HG03558 (cell line): ENCODE results near the gene BAIAP2L2.
"Not testable (repeated sequence)": the region's sequence is repeated elsewhere in the genome, so short reads cannot be mapped to it uniquely, and the experiment has no call there.

Experiments used
- ATAC-seq: cut with Tn5 transposase; IDR thresholded peaks from one replicate; pipeline ENCODE4 v1.9.1; 2021; ENCODE audit warnings: moderate number of reproducible peaks; ENCODE audit not compliant: unreplicated experiment; ENCODE audit errors: extremely low read depth

Gene BAIAP2L2, protein sequence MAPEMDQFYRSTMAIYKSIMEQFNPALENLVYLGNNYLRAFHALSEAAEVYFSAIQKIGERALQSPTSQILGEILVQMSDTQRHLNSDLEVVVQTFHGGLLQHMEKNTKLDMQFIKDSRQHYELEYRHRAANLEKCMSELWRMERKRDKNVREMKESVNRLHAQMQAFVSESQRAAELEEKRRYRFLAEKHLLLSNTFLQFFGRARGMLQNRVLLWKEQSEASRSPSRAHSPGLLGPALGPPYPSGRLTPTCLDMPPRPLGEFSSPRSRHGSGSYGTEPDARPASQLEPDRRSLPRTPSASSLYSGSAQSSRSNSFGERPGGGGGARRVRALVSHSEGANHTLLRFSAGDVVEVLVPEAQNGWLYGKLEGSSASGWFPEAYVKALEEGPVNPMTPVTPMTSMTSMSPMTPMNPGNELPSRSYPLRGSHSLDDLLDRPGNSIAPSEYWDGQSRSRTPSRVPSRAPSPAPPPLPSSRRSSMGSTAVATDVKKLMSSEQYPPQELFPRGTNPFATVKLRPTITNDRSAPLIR

DNA sequence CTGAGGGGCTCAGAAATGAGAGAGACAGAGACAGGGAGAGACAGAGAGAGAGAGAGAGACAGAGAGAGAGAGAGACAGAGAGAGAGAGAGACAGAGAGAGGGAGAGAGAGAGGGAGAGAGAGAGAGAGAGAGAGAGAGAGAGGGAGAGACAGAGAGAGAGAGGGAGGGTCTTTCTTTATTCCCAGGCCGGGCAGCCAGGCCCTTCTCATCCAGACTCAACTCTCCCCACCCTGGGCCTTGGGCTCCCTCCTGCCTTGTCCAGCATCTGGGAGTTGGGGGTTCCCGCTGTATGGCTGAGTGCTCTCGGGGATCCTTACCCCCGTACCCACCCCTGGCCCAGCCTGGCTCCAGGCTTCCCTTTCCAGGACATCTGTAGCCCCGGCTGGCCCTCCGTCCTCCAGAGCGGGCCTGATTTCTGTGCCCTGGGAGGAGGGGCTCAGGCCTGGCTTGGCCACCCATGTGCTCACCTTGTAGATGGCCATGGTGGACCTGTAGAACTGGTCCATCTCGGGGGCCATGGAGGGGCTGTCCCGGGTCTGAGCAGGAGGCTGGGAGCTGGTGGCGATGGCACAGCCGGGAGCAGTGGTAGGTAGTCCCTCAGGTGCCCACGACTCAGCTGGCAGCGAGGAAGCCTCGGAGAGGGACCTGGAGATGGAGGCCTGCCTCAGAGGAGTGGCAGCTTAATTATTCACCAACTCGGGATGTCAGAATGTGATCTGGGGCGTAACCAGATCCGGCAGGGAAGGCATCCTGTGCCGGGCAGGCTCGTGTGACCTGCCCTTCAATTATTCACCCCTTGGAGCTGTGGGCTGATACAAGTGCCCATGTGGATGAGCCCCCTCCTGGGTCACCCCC, at the start of gene BAIAP2L2:
TSS of gene BAIAP2L2 (minus strand) at position 677 of the 855 bp plus-strand sequence. CDS start at position 518, 159 bp downstream.
- ATAC-seq = no peak

DNA sequence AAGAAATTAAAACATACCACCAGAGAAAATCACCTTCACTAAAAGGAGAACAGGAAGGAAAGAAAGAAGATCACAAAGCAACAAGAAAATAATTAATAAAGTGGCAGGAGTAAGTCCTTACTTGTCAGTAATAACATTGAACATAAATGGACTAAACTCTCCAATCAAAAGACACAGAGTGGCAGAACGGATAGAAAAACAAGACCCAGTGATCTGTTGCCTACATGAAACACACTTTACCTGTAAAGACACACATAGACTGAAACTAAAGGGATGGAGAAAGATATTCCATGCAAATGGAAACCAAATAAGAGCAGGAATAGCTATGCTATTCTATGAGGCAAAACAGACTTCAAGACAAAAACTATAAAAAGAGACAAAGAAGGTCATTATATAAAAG, 45.2 kb upstream of the BAIAP2L2 start:
- ATAC-seq = no peak

DNA sequence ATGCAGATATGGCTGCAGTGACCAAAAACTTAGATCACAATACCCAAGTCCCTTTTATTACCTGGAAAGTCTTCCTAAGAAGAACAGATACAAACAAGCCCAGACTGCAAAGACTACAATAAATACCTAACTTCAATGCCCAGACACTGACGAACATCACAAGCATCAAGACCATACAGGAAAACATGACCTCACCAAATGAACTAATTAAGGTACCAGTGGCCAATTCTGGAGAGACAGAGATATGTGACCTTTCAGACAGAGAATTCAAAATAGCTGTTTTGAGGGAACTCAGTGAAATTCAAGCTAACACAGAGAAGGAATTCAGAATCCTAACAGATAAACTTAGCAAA, 44.1 kb upstream of the BAIAP2L2 start:
- ATAC-seq = not testable (repeated sequence)

DNA sequence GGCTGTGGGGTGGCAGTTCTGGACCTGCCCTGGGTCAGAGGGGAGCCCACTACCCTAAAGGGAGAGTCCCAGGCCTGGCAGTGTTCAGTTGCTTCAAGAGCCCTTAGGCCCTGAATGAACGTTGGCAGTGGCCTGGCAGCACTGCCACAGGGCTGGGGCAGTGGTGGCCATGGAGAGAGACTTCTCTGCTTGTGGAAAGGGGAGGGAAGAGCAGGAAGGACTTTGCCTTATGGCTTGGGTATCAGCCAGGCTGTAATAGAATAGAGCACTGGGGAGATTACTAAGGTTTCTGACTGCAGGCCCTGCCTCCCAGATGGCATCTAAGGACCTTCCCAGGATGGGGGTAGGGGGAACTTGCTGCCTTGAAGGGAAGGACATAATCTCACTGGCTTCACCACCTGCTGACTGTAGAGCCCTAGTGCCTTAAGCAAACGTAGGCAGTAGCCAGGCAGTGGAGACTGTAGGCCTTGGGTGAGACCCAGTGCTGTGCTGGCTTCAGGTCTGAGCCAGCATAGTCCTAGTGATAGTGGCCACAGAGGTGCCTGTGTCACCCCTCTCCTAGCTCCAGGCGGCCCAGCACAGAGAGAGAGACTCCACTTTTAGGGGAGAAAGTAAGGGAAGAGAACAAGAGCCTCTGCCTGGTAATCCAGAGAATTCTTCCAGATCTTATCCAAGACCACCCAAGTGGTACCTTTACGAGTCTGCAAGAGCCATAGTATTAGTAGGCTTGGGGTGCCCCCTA, 43.5 kb upstream of the BAIAP2L2 start:
- ATAC-seq = no peak

GRCh38 chr22:38151126-38151500, 40.6 kb upstream of the BAIAP2L2 start:
- no peak for ATAC-seq

DNA sequence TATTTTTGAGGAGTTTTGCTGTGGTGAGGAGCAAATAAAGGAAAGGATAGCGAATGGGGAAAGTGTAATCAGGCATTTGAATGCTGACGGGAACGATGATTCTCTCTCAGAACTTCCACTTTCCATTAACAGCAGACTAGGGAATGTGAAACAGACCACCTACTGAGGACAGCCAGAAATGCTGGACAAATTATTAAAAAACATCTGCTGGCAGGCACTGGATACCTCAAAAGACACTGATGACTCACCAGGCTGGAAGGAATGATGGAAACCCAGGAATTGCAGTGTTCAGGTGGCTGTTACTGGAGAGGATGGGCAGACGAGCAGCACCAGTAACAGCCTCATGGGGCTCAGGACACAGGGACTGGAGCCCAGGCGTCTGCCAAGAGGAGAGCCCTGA, 37.8 kb upstream of the BAIAP2L2 start:
- ATAC-seq = no peak

GRCh38 chr22:38146166-38146565, 35.7 kb upstream of the BAIAP2L2 start:
- not testable (repeated sequence) for ATAC-seq

DNA sequence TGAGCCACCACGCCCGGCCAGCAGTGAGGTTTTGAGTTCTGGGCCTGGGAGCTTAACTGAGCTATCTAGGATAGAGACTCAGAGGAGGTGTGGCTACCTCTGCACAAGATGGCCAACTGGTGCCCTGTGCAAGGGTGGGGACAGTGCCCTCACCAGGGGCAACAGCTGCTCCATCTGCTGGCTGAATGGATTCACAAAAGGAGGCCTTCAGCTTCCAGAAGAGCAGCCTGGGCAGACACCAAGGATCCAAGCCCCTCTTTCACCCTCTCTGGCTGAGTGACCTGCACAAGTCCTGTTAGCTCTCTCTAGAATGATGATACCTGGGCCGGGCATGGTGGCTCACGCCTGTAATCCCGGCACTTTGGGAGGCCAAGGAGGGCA, 33.5 kb upstream of the BAIAP2L2 start:
- no peak for ATAC-seq

DNA sequence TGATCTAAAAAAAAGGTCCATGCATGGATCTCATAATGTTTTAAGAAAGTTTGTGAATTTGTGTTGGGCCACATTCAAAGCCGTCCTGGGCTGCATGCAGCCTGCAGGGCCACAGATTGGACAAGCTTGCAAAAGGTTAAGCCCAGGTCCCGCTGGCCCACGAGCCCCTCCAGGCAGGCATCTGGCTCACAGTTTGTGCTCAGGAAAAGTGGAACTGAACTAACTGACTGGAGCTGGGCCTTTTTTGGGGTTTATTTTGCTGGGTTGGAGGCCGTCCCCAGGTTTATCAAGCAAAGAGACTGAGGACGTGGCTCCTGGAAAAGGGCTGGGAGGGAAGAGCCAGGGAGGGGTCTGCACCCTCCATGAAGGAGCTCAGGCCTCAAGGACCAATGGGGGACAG, 32.1 kb upstream of the BAIAP2L2 start:
- no peak for ATAC-seq

DNA sequence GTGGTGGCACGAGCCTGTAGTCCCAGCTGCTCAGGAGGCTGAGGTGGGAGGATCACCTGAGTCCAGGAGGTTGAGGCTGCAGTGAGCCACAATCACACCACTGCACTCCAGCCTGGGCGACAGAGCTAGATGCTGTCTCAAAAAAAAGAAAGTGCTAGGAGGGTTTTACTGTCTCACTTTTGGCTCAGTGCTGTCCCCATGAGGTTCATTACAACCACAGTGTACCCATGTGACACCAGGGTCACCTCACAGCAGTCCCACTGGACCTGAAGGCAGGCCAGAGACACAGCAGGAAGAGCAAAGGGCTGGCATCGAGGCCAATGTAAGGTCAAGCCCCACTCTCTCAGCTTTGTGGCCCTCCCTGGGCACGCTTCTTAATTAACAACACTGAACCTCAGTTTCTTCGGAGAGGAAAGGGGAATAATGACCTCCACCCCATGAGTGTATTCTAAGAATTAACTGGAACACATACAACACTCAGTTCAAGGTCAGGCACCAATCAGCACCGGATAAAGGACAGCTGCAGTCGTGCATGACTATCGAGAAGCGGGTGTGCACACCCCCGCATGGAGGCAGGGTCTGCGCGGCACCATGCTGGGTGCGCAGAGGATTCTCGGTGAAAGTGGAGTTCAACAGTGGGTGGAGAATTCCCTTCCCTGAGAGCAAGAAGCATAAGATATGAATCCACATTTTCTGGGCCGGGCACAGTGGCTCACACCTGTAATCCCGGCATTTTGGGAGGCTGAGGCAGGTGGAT, 30.9 kb upstream of the BAIAP2L2 start:
- ATAC-seq = no peak

DNA sequence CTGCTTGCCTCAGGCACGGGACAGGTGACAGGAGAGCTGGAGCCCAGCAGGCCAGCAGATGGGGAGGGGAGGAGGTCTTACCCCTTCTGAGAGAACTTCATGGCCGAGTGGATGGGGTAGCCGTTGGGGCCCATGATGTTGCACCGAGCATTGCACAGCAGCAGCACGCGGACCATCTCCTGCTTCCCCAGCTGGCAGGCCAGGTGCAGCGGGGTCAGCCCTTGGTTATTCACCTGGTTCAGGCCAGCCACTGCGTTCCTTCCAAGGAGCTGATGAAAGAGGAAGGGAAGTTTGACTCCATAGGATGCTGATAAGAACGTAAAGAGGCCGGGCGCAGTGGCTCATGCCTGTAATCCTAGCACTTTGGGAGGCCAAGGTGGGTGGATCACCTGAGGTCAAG, 29.4 kb upstream of the BAIAP2L2 start:
- ATAC-seq = no peak

DNA sequence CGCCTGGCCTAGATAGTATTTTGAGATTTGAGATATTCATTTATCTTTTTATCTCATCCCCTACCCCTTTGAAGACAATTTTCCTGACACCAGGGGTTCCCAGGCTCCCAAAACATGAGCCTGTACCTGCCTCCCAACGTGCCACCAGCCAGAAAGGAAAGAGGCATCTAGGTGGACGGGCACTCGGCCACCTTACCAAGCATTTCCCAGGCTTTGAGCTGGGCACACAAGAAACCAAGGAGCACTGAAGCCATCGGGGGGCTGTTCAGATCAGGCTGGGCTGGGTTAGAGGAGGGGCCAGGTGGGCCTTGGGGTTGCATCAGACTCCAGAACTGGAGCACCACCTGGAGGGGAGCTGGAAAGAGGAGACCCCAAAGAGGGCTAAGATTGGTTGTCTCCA, 28.5 kb upstream of the BAIAP2L2 start:
- no peak for ATAC-seq

- no peak for ATAC-seq
These were observed 27.6 kb upstream of the BAIAP2L2 start for GRCh38 chr22:38137876-38138687.

GRCh38 chr22:38136607-38137006, 26.1 kb upstream of the BAIAP2L2 start:
- ATAC-seq = no peak

- no peak for ATAC-seq
These were observed 24.7 kb upstream of the BAIAP2L2 start for GRCh38 chr22:38135133-38135706.

DNA sequence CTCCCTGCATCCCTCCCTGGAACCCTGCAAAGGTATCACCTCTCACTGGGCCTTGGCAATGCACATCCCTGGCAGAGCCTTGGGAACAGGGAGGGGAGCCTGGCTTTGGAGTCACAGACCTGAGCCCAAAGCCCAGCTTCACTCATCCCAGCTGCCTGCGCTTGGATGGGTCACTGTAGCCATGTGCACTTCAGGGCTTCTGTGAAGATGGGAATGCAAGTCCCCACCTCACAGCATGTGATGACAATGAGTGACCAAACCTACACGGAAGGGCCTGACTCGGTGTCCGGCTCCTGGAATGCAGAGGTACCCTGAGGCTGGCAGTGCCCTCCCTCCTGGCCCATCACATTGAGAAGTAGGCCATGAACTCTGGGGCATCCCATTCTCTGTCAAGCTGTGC, 22.8 kb upstream of the BAIAP2L2 start:
- ATAC-seq = no peak

DNA sequence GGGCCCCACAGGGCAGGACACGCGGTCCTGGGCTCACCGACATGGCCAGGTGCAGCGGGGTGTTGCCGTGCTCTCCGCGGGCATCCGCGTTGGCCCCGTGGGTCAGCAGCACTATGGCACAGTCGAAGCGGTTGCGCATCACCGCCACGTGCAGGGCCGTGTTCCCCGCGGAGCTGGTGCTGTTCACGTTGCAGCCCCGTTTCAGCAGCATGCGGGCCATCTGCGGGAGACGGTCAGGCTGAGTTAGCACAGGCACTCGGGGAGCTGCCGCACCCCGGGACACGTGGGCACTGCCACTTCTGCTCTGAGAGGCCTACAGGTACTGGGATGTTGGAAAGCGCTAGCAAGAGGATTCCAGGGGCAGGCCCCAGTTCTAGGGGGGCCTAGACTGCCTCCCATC, 22.3 kb upstream of the BAIAP2L2 start:
- ATAC-seq = no peak

GRCh38 chr22:38132136-38132535, 21.7 kb upstream of the BAIAP2L2 start:
- no peak for ATAC-seq

GRCh38 chr22:38131399-38131798, 20.9 kb upstream of the BAIAP2L2 start:
- no peak for ATAC-seq
